Smooth muscle cell (in vitro differentiated cells): ENCODE data around the gene SARS2. TPM values are rescaled to one million over a fixed set of nuclear protein-coding genes. Genes with fewer than 3 reads are reported as not detected.

ENCODE experiments used
- DNase-seq: peaks from one replicate; lab custom pipeline; 2025; ENCODE audit not compliant: unreplicated experiment; lab: John Stamatoyannopoulos, UW
- H2AFZ ChIP-seq: fragments of 200-600 bp; sonication (generic); 2 replicates; pipeline ENCODE4 v1.6.0; 2016; ENCODE audit warnings: antibody characterized with exemption, low read depth, mild to moderate bottlenecking
- H3F3A ChIP-seq: fragments of 200-600 bp; sonication (generic); 2 replicates; pipeline ENCODE4 v1.6.0; 2017; ENCODE audit warnings: antibody characterized with exemption, low read depth
- H3K27ac ChIP-seq: fragments of 200-600 bp; sonication (generic); 2 replicates; pipeline ENCODE4 v1.5.1; 2016; ENCODE audit warnings: low read depth, mild to moderate bottlenecking
- H3K27me3 ChIP-seq: fragments of 200-600 bp; sonication (generic); 2 replicates; pipeline ENCODE4 v1.6.1; 2016; ENCODE audit warnings: low read depth, mild to moderate bottlenecking
- H3K36me3 ChIP-seq: fragments of 200-600 bp; sonication (generic); 2 replicates; pipeline ENCODE4 v1.5.1; 2016; ENCODE audit warnings: low read depth
- H3K4me1 ChIP-seq: fragments of 200-600 bp; sonication (generic); 2 replicates; pipeline ENCODE4 v1.5.1; 2016; ENCODE audit warnings: low read depth
- H3K4me2 ChIP-seq: fragments of 200-600 bp; sonication (generic); 2 replicates; pipeline ENCODE4 v1.6.0; 2016; ENCODE audit warnings: mild to moderate bottlenecking
- H3K4me3 ChIP-seq: fragments of 200-600 bp; sonication (generic); 2 replicates; pipeline ENCODE4 v1.5.1; 2016; ENCODE audit warnings: mild to moderate bottlenecking
- H3K79me2 ChIP-seq: fragments of 200-600 bp; sonication (generic); 2 replicates; pipeline ENCODE4 v1.6.0; 2016; ENCODE audit warnings: low read depth, mild to moderate bottlenecking
- H3K9ac ChIP-seq: fragments of 200-600 bp; sonication (generic); 2 replicates; pipeline ENCODE4 v1.6.0; 2016; ENCODE audit warnings: low read depth
- H3K9me3 ChIP-seq: fragments of 200-600 bp; sonication (generic); replicated peaks from 2 replicates; pipeline ENCODE4 v1.5.1; 2016; ENCODE audit warnings: low read depth
- H4K20me1 ChIP-seq: fragments of 200-600 bp; sonication (generic); 2 replicates; pipeline ENCODE4 v1.6.0; 2016; ENCODE audit warnings: low read depth
- CTCF ChIP-seq: fragments of 200-600 bp; sonication (generic); IDR thresholded peaks from 2 replicates; pipeline ENCODE4 v1.5.1; 2017; ENCODE audit warnings: borderline replicate concordance, mild to moderate bottlenecking, antibody characterized with exemption; ENCODE audit not compliant: insufficient read depth, poor library complexity, severe bottlenecking
- WGBS: methylation state at CpG from one replicate; pipeline ENCODE4 v1.1.7; 2016; ENCODE audit warnings: low lambda C conversion rate; 5-methylcytosine and 5-hydroxymethylcytosine counted together
- polyA plus RNA-seq: library from polyadenylated mRNA; unstranded; fragments of >200 nt; fragmentation: Nextera tagmentation; extraction: Ambion mirVana; gene quantifications from 2 replicates; pipeline ENCODE4 v1.2.1, GENCODE V29; 2016
- total RNA-seq: library from RNA; depleted of rRNA; stranded (reverse); fragments of >200 nt; gene quantifications from 2 replicates; pipeline ENCODE4 v1.2.3, GENCODE V29; 2014

The SARS2 gene
- total and polyA plus RNA-seq, 2 experiments from 2014 or later = 12.3 to 33.1 TPM

DNA sequence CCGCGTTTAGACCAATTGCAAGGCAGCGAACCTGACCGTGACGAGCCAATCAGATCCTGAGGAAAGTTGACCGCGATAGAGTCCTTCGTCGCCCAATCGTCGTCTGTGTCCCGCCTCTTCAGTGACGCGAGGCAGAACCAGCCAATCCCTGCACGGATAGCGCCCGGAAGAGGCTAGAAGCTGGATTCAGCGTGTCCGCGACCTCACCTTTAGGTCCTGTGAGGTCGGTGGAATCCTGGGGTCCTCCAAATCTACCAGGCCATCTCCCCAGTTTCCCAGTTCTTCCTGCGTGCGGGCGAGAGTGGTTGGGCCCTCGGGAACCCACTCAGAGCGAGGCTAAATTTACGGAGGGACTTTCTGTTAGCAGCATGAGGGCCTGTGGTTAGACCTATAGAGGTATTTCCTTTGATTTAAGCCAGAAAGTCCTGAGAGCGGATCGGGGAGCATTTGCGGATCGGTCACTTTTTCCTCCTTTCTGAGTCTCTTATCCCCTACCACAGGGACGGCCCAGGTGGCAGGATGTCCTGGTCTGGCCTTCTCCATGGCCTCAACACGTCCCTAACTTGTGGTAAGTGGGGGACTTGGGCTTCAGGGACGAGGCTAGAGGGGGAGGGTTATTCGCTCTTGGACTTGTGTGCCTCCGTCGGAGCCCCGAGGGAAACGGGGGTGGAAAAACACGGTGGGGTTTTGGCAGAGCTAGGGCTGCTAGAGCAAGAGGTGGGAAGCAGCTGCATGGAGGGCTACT lies 385 bp upstream of the SARS2 start, which contains the start of gene MRPS12:
Gene MRPS12 (plus strand): TSS at position 169 of the 745 bp plus-strand sequence. CDS start 351 bp downstream, at position 520.
- Histone ChIP-seq H2AFZ (peak within 1 kb of the TSS; percentile 97), H3K9ac (peak within 1 kb of the TSS; percentile 95), H3K4me1 (peaks cover 4% of the 10 kb centered on the region), H3K79me2 (peaks cover 30% of the 10 kb centered on the region), H3K27ac (peak within 1 kb of the TSS; percentile 91), H3K27me3 (no peaks in the 10 kb centered on the region), H3K9me3 (no peaks in the 10 kb centered on the region), H3K4me3 (peak within 1 kb of the TSS; percentile 89), H3K36me3 (no peaks in the 10 kb centered on the region), H3F3A (no peaks in the 10 kb centered on the region), H4K20me1 (no peaks in the 10 kb centered on the region), H3K4me2 (peak within 1 kb of the TSS; percentile 88)
- WGBS = under 1% methylated on average over 40 of the region's 40 CpGs
- no peak for DNase-seq
- no peak for TF ChIP-seq CTCF

GRCh38 chr19:38928391-38929001 lies 2.1 kb downstream of the SARS2 start:
- H2AFZ ChIP-seq = no peak overlapping the region
- no peak overlapping the region for H3K27ac ChIP-seq
- no peak overlapping the region for H3K4me2 ChIP-seq
- H3K27me3 ChIP-seq = no peaks in the 10 kb centered on the region
- peaks cover 4% of the 10 kb centered on the region for H3K4me1 ChIP-seq
- no peaks in the 10 kb centered on the region for H3K36me3 ChIP-seq
- H3K9ac ChIP-seq = no peak overlapping the region
- 97% methylated on average over 4 of the region's 4 CpGs for WGBS
- H3K9me3 ChIP-seq = no peaks in the 10 kb centered on the region
- no peak overlapping the region for H3K4me3 ChIP-seq
- no peak for DNase-seq
- no peaks in the 10 kb centered on the region for H4K20me1 ChIP-seq
- TF ChIP-seq CTCF = no peak
- peaks cover 30% of the 10 kb centered on the region for H3K79me2 ChIP-seq
- no peaks in the 10 kb centered on the region for H3F3A ChIP-seq

GRCh38 chr19:38924388-38924787 lies 6.2 kb downstream of the SARS2 start:
- H3K4me3 ChIP-seq = no peak overlapping the region
- 96% methylated on average over 7 of the region's 7 CpGs for WGBS
- no peaks in the 10 kb centered on the region for H3K36me3 ChIP-seq
- H3K9ac ChIP-seq = no peak overlapping the region
- H3K4me1 ChIP-seq = no peaks in the 10 kb centered on the region
- no peaks in the 10 kb centered on the region for H3K27me3 ChIP-seq
- H2AFZ ChIP-seq = no peak overlapping the region
- peaks cover 10% of the 10 kb centered on the region for H3K79me2 ChIP-seq
- H3K9me3 ChIP-seq = no peaks in the 10 kb centered on the region
- H4K20me1 ChIP-seq = no peaks in the 10 kb centered on the region
- H3K27ac ChIP-seq = no peak overlapping the region
- H3F3A ChIP-seq = no peaks in the 10 kb centered on the region
- no peak for TF ChIP-seq CTCF
- DNase-seq = no peak
- H3K4me2 ChIP-seq = no peak overlapping the region
